ENCODE results near the gene CAMK1D. TPM values are rescaled to one million over a fixed set of nuclear protein-coding genes. Genes with fewer than 3 reads are reported as not detected.

Gene CAMK1D
- total and polyA plus RNA-seq, 2 donors (not counting 3 experiments of a cell fraction or from before 2014, with no cell fraction given), result 0.37 to 4.2 TPM

GRCh38 chr10:12628964-12629766, 279.8 kb downstream of the CAMK1D start:
- dilution Hi-C loops (cut with MboI; ENCODE audit: extremely low pct_ligation_motif_present, low sequenced_read_pairs), result no loop called here
- H3K9ac ChIP-seq (replicated peaks; ENCODE audit: extremely low read depth, insufficient read depth, low read length), result no peak overlapping the region

DNA sequence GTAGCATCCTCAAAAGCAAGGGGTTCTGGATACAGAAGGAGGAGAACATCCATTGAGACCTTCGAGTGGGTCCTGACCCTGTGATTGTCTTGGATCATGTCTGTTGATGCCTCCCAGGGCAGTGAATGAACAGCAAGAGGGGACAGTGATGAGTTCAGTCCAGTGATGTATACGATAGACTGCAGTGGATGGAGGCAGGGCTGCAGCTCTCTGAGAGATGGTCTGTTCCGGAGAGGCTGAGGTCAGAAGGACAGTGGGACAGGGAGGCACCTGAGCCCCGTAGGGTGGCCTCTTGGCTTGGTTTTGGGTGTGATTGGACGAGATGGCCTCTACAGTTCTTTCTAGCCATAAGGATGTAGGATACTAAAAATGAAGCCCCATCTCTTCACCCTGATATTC, 280.4 kb downstream of the CAMK1D start:
- BruUV-seq (replicated peaks), result no TSS peak
- H3K9me3 ChIP-seq (replicated peaks; ENCODE audit: control insufficient read depth, insufficient read depth, low read length), result no peaks in the 10 kb centered on the region
- DNase-seq (ENCODE audit: low read depth, low spot score) (no peak), FAIRE-seq (no peak)
- no peak overlapping the region for H3K9ac ChIP-seq (replicated peaks; ENCODE audit: extremely low read depth, insufficient read depth, low read length)
- H4K20me1 ChIP-seq (replicated peaks; ENCODE audit: control insufficient read depth, extremely low read depth, insufficient read depth, low read length), result no peaks in the 10 kb centered on the region
- no peak overlapping the region for H3K4me3 ChIP-seq (replicated peaks in 1 of 3; ENCODE audit: insufficient read depth in 1 of 3, low read depth in 1 of 3, low read length in 3 of 3)
- no peak overlapping the region for H3K4me2 ChIP-seq (ENCODE audit: insufficient read depth, low read length)
- H3K9me1 ChIP-seq (replicated peaks; ENCODE audit: control insufficient read depth, extremely low read depth, insufficient read depth, low read length), result no peaks in the 10 kb centered on the region
- H2AFZ ChIP-seq (ENCODE audit: low read depth, low read length), result no peak overlapping the region
- H3K27ac ChIP-seq (ENCODE audit: insufficient read depth, low read depth, low read length), result no peak overlapping the region
- dilution Hi-C loops (cut with MboI; ENCODE audit: extremely low pct_ligation_motif_present, low sequenced_read_pairs) (no loop called here), intact Hi-C loops (cut with micrococcal nuclease) (no loop called here)
- H3K4me1 ChIP-seq (ENCODE audit: control insufficient read depth, extremely low read depth, insufficient read depth, low read length), result no peaks in the 10 kb centered on the region
- H3K79me2 ChIP-seq (ENCODE audit: control insufficient read depth, insufficient read depth, low read length), result no peaks in the 10 kb centered on the region
- no peaks in the 10 kb centered on the region for H3K27me3 ChIP-seq (ENCODE audit: control insufficient read depth in 2 of 2, insufficient read depth in 2 of 2, low read length in 2 of 2)
- no peaks in the 10 kb centered on the region for H3K36me3 ChIP-seq (ENCODE audit: control insufficient read depth in 2 of 2, extremely low read depth in 1 of 2, insufficient read depth in 2 of 2, low read length in 2 of 2)
- TF ChIP-seq CTCF (IDR thresholded peaks at IDR 0.05; ENCODE audit: extremely low read depth in 1 of 2, insufficient read depth in 1 of 2, low read depth in 1 of 2, low read length in 2 of 2), result no peak
- no peak for TF ChIP-seq EZH2 (IDR thresholded peaks at IDR 0.05; ENCODE audit: borderline replicate concordance, low read depth, low read length, severe bottlenecking)
- TF ChIP-seq, protein P1, sequence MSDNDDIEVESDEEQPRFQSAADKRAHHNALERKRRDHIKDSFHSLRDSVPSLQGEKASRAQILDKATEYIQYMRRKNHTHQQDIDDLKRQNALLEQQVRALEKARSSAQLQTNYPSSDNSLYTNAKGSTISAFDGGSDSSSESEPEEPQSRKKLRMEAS (IDR thresholded peaks at IDR 0.05; ENCODE audit: insufficient read depth, insufficient read length), result no peak
- no peak for TF ChIP-seq POLR2A (IDR thresholded peaks at IDR 0.05; ENCODE audit: low read depth, low read length)
- TF ChIP-seq JUN (IDR thresholded peaks at IDR 0.05; ENCODE audit: borderline replicate concordance, insufficient read depth, insufficient read length, low read depth), result no peak
- TF ChIP-seq POLR2AphosphoS5 (IDR thresholded peaks at IDR 0.05; ENCODE audit: insufficient read depth, low read depth, low read length), result no peak
- TF ChIP-seq MYC (IDR thresholded peaks at IDR 0.05; ENCODE audit: low read depth, low read length), result no peak
- TF ChIP-seq GATA2 (IDR thresholded peaks at IDR 0.05; ENCODE audit: insufficient read depth, insufficient read length, low read depth, low read length), result no peak
- TF ChIP-seq FOS (IDR thresholded peaks at IDR 0.05; ENCODE audit: borderline replicate concordance, insufficient read depth, low read length), result no peak
- ChIA-PET POLR2A (no interaction called here), CTCF (no interaction called here)

More at GRCh38 chr10:12628964-12629766, 279.8 kb downstream of the CAMK1D start:
- Histone ChIP-seq H4K20me1 (replicated peaks; ENCODE audit: control insufficient read depth, extremely low read depth, insufficient read depth, low read length) (no peaks in the 10 kb centered on the region), H3K27ac (ENCODE audit: insufficient read depth, low read depth, low read length) (no peak overlapping the region), H3K4me1 (ENCODE audit: control insufficient read depth, extremely low read depth, insufficient read depth, low read length) (no peaks in the 10 kb centered on the region), H2AFZ (ENCODE audit: low read depth, low read length) (no peak overlapping the region), H3K4me2 (ENCODE audit: insufficient read depth, low read length) (no peak overlapping the region), H3K9me1 (replicated peaks; ENCODE audit: control insufficient read depth, extremely low read depth, insufficient read depth, low read length) (no peaks in the 10 kb centered on the region), H3K27me3 (ENCODE audit: control insufficient read depth in 2 of 2, insufficient read depth in 2 of 2, low read length in 2 of 2) (no peaks in the 10 kb centered on the region), H3K36me3 (ENCODE audit: control insufficient read depth in 2 of 2, extremely low read depth in 1 of 2, insufficient read depth in 2 of 2, low read length in 2 of 2) (no peaks in the 10 kb centered on the region), H3K79me2 (ENCODE audit: control insufficient read depth, insufficient read depth, low read length) (no peaks in the 10 kb centered on the region), H3K9me3 (replicated peaks; ENCODE audit: control insufficient read depth, insufficient read depth, low read length) (no peaks in the 10 kb centered on the region), H3K4me3 (replicated peaks in 1 of 3; ENCODE audit: insufficient read depth in 1 of 3, low read depth in 1 of 3, low read length in 3 of 3) (no peak overlapping the region)
- FAIRE-seq, result no peak
- CTCF ChIA-PET, result interaction anchor here (0.8 to 1.3 kb wide), 2 partner anchors 10 to 27 kb away, joined by 3 read pairs; no protein-coding TSS in a partner anchor
- POLR2A ChIA-PET, result no interaction called here
- no peak for DNase-seq (ENCODE audit: low read depth, low spot score)
- TF ChIP-seq JUN (IDR thresholded peaks at IDR 0.05; ENCODE audit: borderline replicate concordance, insufficient read depth, insufficient read length, low read depth) (no peak), POLR2A (IDR thresholded peaks at IDR 0.05; ENCODE audit: low read depth, low read length) (no peak), FOS (IDR thresholded peaks at IDR 0.05; ENCODE audit: borderline replicate concordance, insufficient read depth, low read length) (no peak)
- intact Hi-C loops (cut with micrococcal nuclease), result no loop called here
- BruUV-seq (replicated peaks), result no TSS peak

Data from endothelial cell of umbilical vein (primary cell).